ENCODE measurements around the gene SAAL1.
A peak's percentile ranks its signal among the peaks of the same experiment; 100 is the strongest.
"Not testable (repeated sequence)": the region's sequence is repeated elsewhere in the genome, so short reads cannot be mapped to it uniquely, and the experiment has no call there.

Gene SAAL1

DNA sequence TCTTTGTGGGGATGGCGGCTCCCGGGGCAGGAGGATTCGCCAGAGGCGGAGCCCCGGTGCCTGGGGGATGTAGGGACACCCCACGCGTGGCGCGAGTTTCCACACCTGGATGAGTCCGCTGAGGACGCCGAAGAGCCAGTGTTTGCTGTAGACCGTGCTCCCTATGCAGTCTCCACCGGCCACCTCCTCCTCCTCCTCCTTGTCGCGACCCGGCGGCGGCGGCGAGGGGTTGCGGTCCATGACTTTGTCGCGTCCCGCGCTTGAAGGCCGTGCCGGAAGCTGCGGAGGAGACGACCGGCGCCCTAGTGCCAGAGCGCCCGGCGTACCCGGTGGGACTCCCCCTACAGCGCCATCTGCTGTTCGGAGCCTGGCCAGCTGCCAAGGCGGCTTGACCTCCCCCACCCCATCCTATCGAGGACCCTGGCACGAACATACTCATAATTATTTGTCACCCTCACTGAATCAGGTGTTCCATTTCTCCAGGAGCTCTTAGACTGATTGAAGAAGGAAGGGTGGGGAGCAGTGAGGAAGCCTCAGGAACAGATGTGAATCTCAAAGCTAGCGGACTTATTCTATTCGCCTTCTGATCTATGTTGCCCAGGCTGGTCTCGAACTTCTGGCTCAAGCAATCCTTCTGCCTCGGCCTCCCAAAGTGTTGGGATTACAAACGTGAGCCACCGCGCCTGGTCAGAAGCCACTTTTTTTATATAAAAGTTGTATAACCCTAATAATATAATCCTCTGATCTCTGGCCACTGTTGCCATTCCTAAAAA lies at the start of gene SAAL1:
Gene SAAL1 (minus strand): TSS at position 281 of the 773 bp plus-strand sequence. CDS start 41 bp downstream, at position 240.
- DNase-seq (ENCODE audit: low read depth): peak; percentile 85

- no peak for DNase-seq (ENCODE audit: low read depth)
These were observed 45.7 kb upstream of the SAAL1 start for GRCh38 chr11:18151581-18151980.

DNA sequence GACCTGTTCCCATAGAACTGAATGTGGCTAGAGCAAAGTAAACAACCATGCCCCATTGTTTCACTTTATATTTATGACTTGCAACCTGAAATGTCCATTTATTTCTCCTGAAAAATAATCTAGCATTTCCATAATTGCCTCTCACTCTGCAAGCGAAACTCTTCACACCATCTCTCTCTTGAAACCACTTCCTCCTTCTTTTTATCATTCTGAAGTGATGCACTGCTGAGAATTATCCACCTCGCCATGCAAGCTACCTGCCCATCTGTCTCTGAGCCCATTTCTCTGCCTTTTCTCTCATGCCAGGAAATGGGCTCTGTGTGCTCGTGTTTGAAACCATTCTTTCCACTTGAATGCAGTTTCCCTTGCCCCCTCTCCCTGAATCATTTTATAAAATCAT lies 40.0 kb upstream of the SAAL1 start:
- DNase-seq (ENCODE audit: low read depth): no peak

- peak; percentile 17 for DNase-seq (ENCODE audit: low read depth)
These were observed 39.1 kb upstream of the SAAL1 start for GRCh38 chr11:18145025-18145424.

- DNase-seq (ENCODE audit: low read depth): peak; percentile 60
These were observed 38.4 kb upstream of the SAAL1 start for GRCh38 chr11:18144243-18144642.

DNA sequence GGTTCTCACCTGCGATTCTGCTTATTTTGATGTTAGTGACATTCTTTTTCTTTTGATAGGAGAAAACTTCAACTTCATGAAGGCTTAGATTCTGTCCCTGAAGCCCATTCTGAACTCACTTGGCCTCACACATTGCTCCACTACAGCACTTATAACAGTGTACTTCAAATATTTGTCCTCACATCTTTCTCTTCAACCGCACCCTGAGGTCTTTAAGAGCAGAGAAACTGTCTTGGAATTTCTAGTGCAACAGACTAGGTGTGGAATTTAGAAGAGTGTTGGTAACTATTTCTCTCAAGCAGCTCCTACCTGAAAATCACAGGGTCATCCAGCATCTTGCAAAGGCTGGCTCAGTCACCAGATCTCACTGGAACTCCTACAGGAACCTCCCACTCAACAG lies 34.3 kb upstream of the SAAL1 start:
- DNase-seq (ENCODE audit: low read depth): no peak

DNA sequence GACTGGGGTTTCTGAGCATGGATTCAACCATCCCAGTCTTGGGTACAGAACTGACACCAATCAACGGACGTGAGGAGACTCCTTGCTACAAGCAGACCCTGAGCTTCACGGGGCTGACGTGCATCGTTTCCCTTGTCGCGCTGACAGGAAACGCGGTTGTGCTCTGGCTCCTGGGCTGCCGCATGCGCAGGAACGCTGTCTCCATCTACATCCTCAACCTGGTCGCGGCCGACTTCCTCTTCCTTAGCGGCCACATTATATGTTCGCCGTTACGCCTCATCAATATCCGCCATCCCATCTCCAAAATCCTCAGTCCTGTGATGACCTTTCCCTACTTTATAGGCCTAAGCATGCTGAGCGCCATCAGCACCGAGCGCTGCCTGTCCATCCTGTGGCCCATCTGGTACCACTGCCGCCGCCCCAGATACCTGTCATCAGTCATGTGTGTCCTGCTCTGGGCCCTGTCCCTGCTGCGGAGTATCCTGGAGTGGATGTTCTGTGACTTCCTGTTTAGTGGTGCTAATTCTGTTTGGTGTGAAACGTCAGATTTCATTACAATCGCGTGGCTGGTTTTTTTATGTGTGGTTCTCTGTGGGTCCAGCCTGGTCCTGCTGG lies 31.4 kb upstream of the SAAL1 start:
- no peak for DNase-seq (ENCODE audit: low read depth)

GRCh38 chr11:18135308-18135707 lies 29.4 kb upstream of the SAAL1 start:
- no peak for DNase-seq (ENCODE audit: low read depth)

- DNase-seq (ENCODE audit: low read depth): peak; percentile 8
These were observed 26.5 kb upstream of the SAAL1 start, which contains the start of gene MRGPRX3 for GRCh38 chr11:18132341-18132740. Gene MRGPRX3 (plus strand): TSS chr11:18132571. CDS start chr11:18137203, 4,632 bp downstream.

DNA sequence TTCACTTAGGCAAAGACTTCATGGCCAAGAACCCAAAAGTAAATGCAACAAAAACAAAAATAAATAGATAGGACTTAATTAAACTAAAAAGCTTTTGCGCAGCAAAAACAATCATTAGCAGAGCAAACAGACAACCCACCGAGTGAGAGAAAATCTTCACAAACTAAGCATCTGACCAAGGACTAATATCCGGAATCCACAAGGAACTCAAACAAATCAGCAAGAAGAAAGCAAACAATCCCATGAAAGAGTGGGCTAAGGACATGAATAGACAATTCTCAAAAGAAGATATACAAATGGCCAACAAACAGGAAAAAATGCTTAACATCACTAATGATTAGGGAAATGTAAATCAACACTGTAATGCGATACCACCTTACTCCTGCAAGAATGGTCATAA lies 25.2 kb upstream of the SAAL1 start:
- not testable (repeated sequence) for DNase-seq (ENCODE audit: low read depth)

- not testable (repeated sequence) for DNase-seq (ENCODE audit: low read depth)
These were observed 15.5 kb upstream of the SAAL1 start for GRCh38 chr11:18121331-18121828.

DNA sequence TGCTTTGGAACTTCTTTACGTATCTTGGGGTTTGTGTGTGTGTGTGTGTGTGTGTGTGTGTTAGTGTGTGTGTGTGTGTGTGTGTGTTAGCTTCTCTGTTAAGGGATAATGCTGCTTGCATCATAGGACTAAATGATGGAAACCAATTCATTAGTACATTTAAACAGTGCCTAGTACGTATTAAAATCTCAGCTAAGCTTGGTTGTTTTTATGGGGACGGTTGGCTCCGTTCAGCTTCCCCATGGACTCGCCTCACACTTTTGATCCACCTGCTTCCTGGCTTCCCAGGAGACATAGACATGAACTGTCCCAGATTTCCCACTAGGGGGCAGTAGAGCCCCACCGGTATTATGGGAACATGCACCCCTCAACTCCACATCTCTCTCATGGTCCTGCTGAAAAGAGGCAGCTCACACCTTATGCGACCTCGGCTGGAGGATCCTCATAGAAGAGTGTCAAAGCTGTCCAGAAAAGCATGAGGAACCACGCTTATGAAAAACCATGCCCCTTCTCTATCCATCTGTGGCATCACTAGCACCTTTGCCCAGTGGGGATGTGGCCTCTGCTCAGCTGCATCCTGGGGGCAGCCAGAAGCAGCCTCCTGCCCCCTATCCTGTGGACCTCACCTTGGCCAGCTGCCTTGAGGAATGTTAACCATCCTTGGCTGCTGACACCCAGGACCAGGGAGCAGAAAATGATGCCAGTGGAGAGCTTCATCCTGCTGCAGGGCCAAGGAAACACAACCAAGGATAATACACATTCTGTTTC lies 9.7 kb upstream of the SAAL1 start:
- peak; percentile 72 for DNase-seq (ENCODE audit: low read depth)

- DNase-seq (ENCODE audit: low read depth): no peak
These were observed 5.1 kb upstream of the SAAL1 start for GRCh38 chr11:18111005-18111404.

DNA sequence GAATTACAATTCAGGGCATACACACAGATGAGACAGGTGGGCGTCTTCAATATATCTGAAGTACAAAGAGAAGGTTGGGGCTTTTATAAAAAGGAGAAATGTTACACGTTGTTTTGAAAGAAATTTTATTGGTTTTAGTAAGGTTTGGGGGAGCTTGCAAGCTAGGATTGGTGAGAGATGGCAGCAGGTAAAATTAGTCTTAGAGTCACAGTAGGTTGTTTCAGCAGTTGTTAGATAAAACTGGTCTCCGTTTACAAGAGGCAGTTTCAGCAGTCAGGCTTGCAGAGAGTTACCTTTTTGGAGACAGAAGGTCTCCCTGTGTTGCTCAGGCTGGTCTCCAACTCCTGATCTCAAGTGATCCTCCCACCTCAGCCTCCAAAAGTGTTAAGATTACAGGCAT lies 2.4 kb upstream of the SAAL1 start:
- DNase-seq (ENCODE audit: low read depth): no peak

DNA sequence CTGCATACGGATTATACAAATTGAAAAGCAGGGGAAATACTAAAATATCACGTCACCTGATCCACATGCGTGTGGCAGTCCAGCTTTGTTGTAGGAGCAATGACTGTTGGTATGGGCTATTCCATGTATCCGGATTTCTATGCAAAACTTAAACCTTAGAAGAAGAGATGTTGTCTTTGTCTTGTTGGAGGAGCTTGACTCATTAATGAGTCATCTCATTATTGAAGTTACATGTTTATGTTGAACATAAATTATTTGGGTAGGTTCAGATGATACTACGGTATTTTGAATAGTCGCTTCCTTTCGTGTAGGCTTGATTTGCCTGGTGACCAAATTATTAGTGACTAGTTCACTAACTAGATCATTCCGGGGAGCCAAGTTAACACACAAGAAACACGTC lies 806 bp upstream of the SAAL1 start:
- peak; percentile 78 for DNase-seq (ENCODE audit: low read depth)

- peak; percentile 9 for DNase-seq (ENCODE audit: low read depth)
These were observed 638 bp downstream of the SAAL1 start for GRCh38 chr11:18105086-18105801.

DNA sequence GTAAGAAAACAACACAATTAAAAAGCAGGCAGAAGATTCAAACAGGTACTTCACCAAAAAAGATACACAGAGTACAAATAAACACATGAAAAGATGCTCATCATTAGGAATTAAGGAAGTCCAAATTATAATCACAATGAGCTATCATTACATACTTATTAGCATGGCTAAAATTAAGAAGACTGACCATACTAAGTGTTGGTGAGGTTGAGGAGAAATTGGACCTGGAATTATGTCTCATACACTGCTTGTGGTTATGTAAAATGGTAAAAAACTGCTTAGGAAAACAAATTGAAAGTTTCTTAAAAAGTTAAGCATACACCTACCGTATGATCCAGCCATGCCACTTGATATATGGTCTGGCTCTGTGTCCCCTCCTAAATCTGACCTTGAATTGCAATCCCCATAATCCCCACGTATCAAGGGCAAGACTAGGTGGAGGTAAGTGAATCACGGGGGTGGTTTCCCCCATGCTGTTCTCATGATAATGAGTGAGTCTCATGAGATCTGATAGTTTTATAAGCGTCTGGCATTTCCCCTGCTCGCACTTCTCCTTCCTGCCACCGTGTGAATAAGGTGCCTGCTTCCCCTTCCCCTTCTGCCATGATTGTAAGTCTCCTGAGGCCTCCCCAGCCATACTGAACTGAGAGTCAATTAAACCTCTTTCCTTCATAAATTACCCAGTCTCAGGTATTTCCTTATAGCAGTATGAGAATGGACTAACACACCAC lies 4.8 kb downstream of the SAAL1 start:
- DNase-seq (ENCODE audit: low read depth): no peak

- no peak for DNase-seq (ENCODE audit: low read depth)
These were observed 11.9 kb downstream of the SAAL1 start for GRCh38 chr11:18093959-18094358.

GRCh38 chr11:18091731-18092130 lies 14.2 kb downstream of the SAAL1 start:
- DNase-seq (ENCODE audit: low read depth): no peak

DNA sequence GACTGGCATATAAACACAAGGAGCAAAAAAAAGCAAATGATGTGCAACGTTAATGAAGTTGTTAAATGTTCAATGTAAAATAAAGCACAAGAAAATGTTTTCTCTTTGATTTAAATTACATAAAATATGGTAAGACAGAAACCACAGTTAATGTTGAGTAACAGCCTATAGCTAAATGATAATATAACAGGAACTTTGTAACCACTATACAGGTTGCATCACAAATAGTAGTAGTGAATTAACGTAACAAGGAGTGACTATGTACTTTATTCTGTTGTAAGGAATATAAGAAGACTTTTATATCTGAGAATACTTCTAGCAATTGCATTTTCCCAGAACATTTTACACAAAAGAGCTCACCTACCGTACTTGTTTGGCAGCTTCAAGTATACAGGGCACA lies 16.9 kb downstream of the SAAL1 start:
- no peak for DNase-seq (ENCODE audit: low read depth)

DNA sequence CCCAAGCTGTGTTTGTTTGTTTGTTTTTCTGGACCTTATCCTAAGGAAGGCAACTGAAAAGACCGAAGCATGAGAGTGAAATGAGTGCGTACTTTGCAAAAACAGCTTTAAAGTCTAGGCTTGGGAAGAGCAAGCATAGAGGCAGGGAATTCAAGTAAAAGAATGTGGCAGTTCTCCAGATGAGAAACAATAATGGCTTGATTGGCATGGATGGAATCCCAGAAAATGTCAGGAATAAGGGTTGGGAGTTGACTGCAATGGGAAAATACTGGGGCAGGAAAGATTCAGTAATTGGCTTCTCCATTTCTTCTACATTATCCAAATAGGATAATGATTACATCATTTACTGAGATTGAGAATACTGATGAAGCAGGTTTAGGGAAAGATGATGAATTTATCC lies 17.5 kb downstream of the SAAL1 start:
- no peak for DNase-seq (ENCODE audit: low read depth)
